ENCODE measurements around the gene TRPC1.

GRCh38 chr3:142819179-142819578, 95.3 kb downstream of the TRPC1 start:
- TF ChIP-seq CTCF (IDR thresholded peaks at IDR 0.05 in 4 of 5, conservative IDR thresholded peaks at IDR 0.05 in 1 of 5) (no peak), POLR2A (IDR thresholded peaks at IDR 0.05) (no peak)

All from gastrocnemius medialis (tissue), 4 donors.